Aorta (tissue), 5 donors: ENCODE data around the gene KIAA0586. TPM values are rescaled to one million over a fixed set of nuclear protein-coding genes. Genes with fewer than 3 reads are reported as not detected.

Experiments
- ATAC-seq: fragments of 200-7000 bp; cut with Tn5 transposase; one replicate; pipeline ENCODE4 v1.9.1; 2022; ENCODE audit warnings: moderate library complexity; ENCODE audit not compliant: low FRiP score
- DNase-seq, 2 donors: peaks; one replicate each; pipeline ENCODE4 v3.0.0-alpha.2; 2020
- H3K27ac ChIP-seq, 2 donors: one replicate each; pipeline ENCODE4 v1.5.1; 2013; ENCODE audit warnings: low read length in 2 of 2, mild to moderate bottlenecking in 2 of 2, moderate library complexity in 2 of 2, control low read depth in 1 of 2, inconsistent platforms in 1 of 2, low read depth in 1 of 2
- H3K27me3 ChIP-seq, 2 donors: one replicate each; pipeline ENCODE4 v1.6.1; 2013; ENCODE audit warnings: control low read depth in 1 of 2, low read length in 1 of 2, mild to moderate bottlenecking in 1 of 2, moderate library complexity in 1 of 2; ENCODE audit not compliant: insufficient read depth in 2 of 2, control insufficient read depth in 1 of 2
- H3K36me3 ChIP-seq, 2 donors: one replicate each; pipeline ENCODE4 v1.6.1; 2013; ENCODE audit warnings: control low read depth in 1 of 2, low read length in 1 of 2, mild to moderate bottlenecking in 1 of 2; ENCODE audit not compliant: insufficient read depth in 2 of 2, control insufficient read depth in 1 of 2
- H3K4me1 ChIP-seq, 2 donors: one replicate each; pipeline ENCODE4 v1.6.1; 2013; ENCODE audit warnings: low read length in 2 of 2, control low read depth in 1 of 2, mild to moderate bottlenecking in 1 of 2, moderate library complexity in 1 of 2; ENCODE audit not compliant: insufficient read depth in 2 of 2, control insufficient read depth in 1 of 2
- H3K4me3 ChIP-seq, 2 donors: one replicate each; pipeline ENCODE4 v1.5.1; 2013; ENCODE audit warnings: low read length in 2 of 2, control low read depth in 1 of 2, mild to moderate bottlenecking in 1 of 2
- H3K9me3 ChIP-seq: one replicate; pipeline ENCODE4 v1.6.1; 2013; ENCODE audit warnings: mild to moderate bottlenecking, low read length; ENCODE audit not compliant: control insufficient read depth
- WGBS, 2 donors: extraction: QIAGEN DNeasy Blood & Tissue Kit; methylation state at CpG; one replicate each; pipeline ENCODE4 v1.1.7; 2013; 5-methylcytosine and 5-hydroxymethylcytosine counted together
- intact Hi-C, 2 donors: fragments of 100-400 bp; cut with DNase I; formaldehyde crosslinking; loops; one replicate each; pipeline versions ENCODE4 v1.14.2 to v1.15.0; 2022
- polyA plus RNA-seq, 2 donors: library from polyadenylated mRNA; stranded (reverse); fragments of 200-250 nt; gene quantifications; one replicate each; pipeline ENCODE4 v1.2.3, GENCODE V29; 2013
- total RNA-seq, 2 donors: library from RNA; stranded (reverse); fragmentation: NEBNext Ultra II Directional; extraction: Animal tissue kit (Norgen Biotek cat#: 25700); gene quantifications; one replicate each; pipeline ENCODE4 v1.2.1, GENCODE V29; 2021
- donor health status: healthy with polysubstance abuse.
- donor health status: Bipolar disorder and iron deficiency.
- donor health status: DM: no; HTN: no; CAD: no.
- donor health status: DM: no; HTN: no; CAD: no.
- donor health status: DM: yes; HTN: yes; CAD: no.

KIAA0586 gene
- total and polyA plus RNA-seq, 4 donors: 2.8 to 25.1 (median 13.6) TPM

- Histone ChIP-seq H3K4me1 (peaks cover 0 to 2% of the 10 kb centered on the region in 2 donors), H3K9me3 (no peaks in the 10 kb centered on the region), H3K27ac (no peak overlapping the region), H3K27me3 (no peaks in the 10 kb centered on the region), H3K36me3 (peaks cover 0 to 3% of the 10 kb centered on the region in 2 donors), H3K4me3 (no peak overlapping the region)
- ATAC-seq (no peak), DNase-seq (no peak)
- WGBS, 2 donors: 12 to 18% methylated on average over 5 of the region's 5 CpGs
- intact Hi-C loops: no loop called here
These were observed 17.1 kb downstream of the KIAA0586 start for GRCh38 chr14:58444627-58445026.

DNA sequence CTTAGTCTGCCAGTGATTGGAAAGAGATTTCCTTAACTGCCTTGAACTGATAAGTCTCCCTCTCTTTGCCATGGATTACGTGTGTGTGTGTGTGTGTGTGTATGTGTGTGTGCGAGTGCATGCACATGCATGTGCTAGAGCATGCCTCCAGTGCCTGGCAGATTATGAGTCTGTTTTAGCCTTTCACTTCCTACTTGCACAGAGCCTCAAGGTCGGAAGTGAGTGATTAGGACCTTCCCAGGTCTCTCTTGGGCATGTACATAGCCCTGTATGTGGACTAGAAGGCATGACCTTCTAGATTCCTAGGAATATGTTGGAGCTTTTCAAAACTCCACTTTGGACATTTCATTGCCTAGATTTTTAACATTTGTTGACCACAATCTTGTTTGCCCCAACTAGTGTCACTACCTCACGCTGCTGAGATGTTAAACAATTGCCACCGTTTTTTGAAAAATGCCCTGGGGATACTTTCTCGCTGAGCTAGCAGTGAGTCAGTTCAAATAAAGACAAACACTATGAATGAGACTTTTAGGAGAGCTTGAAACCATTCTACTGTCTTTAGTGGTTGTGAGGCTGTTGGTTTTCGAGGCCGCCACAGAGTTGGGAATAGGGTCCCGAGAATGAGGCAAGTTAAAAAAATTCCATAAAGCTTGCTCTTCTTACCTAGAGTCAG is 28.2 kb downstream of the KIAA0586 start:
- 89 to 92% methylated on average over 9 of the region's 9 CpGs for WGBS, 2 donors
- DNase-seq: no peak

DNA sequence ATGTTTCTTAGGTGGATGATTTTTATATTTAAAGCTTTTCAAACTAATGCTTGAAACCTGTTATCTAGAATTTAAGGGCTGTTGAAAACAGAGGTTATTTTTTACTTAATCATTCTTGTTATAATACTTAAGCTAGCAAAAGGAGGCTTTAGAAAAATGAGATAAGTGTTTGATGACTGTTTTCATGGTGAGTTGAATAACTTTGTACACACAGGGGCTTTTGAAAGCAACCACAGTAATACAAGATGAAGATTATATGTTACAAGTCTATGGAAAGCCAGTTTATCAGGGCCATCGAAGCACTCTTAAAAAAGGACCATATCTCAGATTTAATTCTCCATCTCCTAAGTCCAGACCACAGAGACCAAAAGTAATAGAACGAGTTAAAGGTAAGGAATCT is 33.3 kb downstream of the KIAA0586 start:
- intact Hi-C loops: no loop called here
- WGBS, 2 donors: 90 to 92% methylated on average over 2 of the region's 2 CpGs
- Histone ChIP-seq H3K27ac (no peak overlapping the region), H3K36me3 (no peaks in the 10 kb centered on the region), H3K9me3 (no peaks in the 10 kb centered on the region), H3K27me3 (no peaks in the 10 kb centered on the region), H3K4me1 (no peaks in the 10 kb centered on the region), H3K4me3 (no peak overlapping the region)
- DNase-seq (no peak), ATAC-seq (no peak)

More for the DNA sequence above, 28.2 kb downstream of the KIAA0586 start:
- H3K27ac ChIP-seq: no peak overlapping the region
- H3K27me3 ChIP-seq: no peaks in the 10 kb centered on the region
- intact Hi-C loops: no loop called here
- ATAC-seq: no peak
- no peaks in the 10 kb centered on the region for H3K4me1 ChIP-seq
- no peaks in the 10 kb centered on the region for H3K9me3 ChIP-seq
- peaks cover 0 to 2% of the 10 kb centered on the region in 2 donors for H3K36me3 ChIP-seq
- H3K4me3 ChIP-seq: no peak overlapping the region

DNA sequence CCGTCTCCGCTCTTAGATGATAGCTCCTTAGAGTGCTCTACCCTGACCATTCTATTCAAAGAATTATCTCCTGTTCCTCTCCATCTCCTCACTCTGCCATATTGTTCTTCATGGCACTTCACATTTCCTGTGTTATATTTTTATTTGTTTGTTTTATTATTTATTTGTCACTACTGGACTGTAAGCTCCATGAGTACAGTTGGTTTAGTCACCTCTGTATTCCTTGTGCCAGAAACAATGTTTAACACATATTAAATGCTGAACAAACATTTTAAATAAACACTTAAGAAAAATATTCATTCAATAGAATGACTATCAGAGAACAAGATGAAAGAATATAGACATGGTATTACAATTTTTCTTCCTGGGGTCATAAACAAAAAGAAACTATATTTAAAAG is 35.6 kb downstream of the KIAA0586 start:
- WGBS, 2 donors: 97% methylated on average over 2 of the region's 2 CpGs
- intact Hi-C loops: no loop called here
- Histone ChIP-seq H3K4me3 (no peak overlapping the region), H3K36me3 (peaks cover 2 to 3% of the 10 kb centered on the region in 2 donors), H3K27me3 (no peaks in the 10 kb centered on the region), H3K27ac (no peak overlapping the region), H3K4me1 (no peaks in the 10 kb centered on the region), H3K9me3 (no peaks in the 10 kb centered on the region)
- DNase-seq: no peak
- ATAC-seq: no peak

DNA sequence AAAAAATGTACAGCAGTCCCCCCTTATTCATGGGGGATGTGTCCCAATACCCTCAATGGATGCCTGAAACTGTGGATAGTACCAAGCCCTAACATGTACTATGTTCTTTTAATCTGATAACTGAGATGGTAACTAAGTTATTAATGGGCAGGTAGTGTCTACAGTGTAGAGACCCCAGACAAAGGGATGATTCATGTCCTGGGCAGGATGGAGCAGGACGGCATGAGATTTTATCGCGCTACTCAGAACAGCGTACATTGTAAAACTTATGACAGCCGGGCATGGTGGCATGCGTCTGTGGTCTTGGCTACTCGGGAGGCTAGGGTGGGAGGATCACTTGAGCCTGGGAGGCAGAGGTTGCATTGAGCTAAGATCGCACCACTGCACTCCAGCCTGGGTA is 37.1 kb downstream of the KIAA0586 start:
- intact Hi-C loops: no loop called here
- 97 to 98% methylated on average over 8 of the region's 8 CpGs for WGBS, 2 donors
- no peak for ATAC-seq

DNA sequence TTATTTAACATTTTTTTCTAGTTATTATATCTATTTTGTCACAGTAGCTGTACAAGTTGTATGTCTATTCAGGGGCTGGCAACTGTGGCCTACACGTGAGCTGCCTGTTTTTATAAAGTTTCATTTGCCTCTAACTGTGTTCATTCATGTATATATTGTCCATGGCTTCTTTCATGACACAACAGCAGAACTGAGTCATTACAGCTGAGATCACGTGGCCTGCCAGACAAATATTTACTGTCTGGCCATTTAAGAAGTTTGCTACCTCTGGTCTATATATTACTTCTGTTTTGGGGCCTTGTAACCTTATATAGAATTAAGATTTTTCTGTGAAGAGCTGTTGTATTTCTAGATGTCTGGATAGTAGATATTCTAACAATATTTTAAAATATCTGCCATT is 37.9 kb downstream of the KIAA0586 start:
- no peak for ATAC-seq
- Histone ChIP-seq H3K9me3 (no peaks in the 10 kb centered on the region), H3K4me3 (no peak overlapping the region), H3K36me3 (peaks cover 7 to 8% of the 10 kb centered on the region in 2 donors), H3K27me3 (no peaks in the 10 kb centered on the region), H3K4me1 (no peaks in the 10 kb centered on the region), H3K27ac (no peak overlapping the region)
- intact Hi-C loops: no loop called here
- no peak for DNase-seq
- WGBS, 2 donors: 65 to 70% methylated on average over 2 of the region's 2 CpGs

More for the DNA sequence above, 37.1 kb downstream of the KIAA0586 start:
- Histone ChIP-seq H3K36me3 (peaks cover 7 to 8% of the 10 kb centered on the region in 2 donors), H3K9me3 (no peaks in the 10 kb centered on the region), H3K27me3 (no peaks in the 10 kb centered on the region), H3K4me3 (no peak overlapping the region), H3K27ac (no peak overlapping the region), H3K4me1 (no peaks in the 10 kb centered on the region)
- DNase-seq: no peak

- no peaks in the 10 kb centered on the region for H3K4me1 ChIP-seq
- H3K27me3 ChIP-seq: no peaks in the 10 kb centered on the region
- no peak for ATAC-seq
- no peak overlapping the region for H3K4me3 ChIP-seq
- no peak for DNase-seq
- no peaks in the 10 kb centered on the region for H3K9me3 ChIP-seq
- intact Hi-C loops: no loop called here
- H3K27ac ChIP-seq: no peak overlapping the region
- 90 to 93% methylated on average over 1 of the region's 1 CpG for WGBS, 2 donors
- H3K36me3 ChIP-seq: peaks cover 7 to 8% of the 10 kb centered on the region in 2 donors
These were observed 38.9 kb downstream of the KIAA0586 start for GRCh38 chr14:58466459-58466858.

- intact Hi-C loops: no loop called here
- no peaks in the 10 kb centered on the region for H3K9me3 ChIP-seq
- H3K4me3 ChIP-seq: no peak overlapping the region
- H3K27me3 ChIP-seq: no peaks in the 10 kb centered on the region
- WGBS, 2 donors: 88 to 92% methylated on average over 2 of the region's 2 CpGs
- H3K27ac ChIP-seq: no peak overlapping the region
- peaks cover 7 to 8% of the 10 kb centered on the region in 2 donors for H3K36me3 ChIP-seq
- no peaks in the 10 kb centered on the region for H3K4me1 ChIP-seq
- ATAC-seq (no peak), DNase-seq (no peak)
These were observed 40.1 kb downstream of the KIAA0586 start for GRCh38 chr14:58467575-58467974.

DNA sequence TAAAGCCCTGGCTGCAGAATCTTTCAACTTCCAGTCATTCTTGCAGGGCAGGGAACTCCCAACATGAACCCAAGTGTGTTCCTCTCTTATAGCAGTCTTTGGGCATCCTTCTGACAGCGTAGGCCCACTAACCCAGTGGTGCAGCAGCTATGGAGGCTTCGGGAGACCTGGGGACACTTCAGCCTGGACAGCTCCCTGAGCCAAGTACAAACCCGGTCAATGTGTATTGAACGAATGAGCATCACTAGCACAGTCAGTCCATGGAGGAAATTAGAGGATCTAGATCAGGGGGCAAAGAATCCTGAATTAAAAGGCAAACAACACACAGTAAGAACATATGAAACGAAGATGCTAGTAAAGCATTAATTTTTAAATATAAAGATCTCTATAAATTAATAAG is 41.8 kb downstream of the KIAA0586 start:
- no peak for ATAC-seq
- peaks cover 7 to 8% of the 10 kb centered on the region in 2 donors for H3K36me3 ChIP-seq
- 86 to 90% methylated on average over 5 of the region's 5 CpGs for WGBS, 2 donors

More for the DNA sequence above, 41.8 kb downstream of the KIAA0586 start:
- intact Hi-C loops: no loop called here
- Histone ChIP-seq H3K4me3 (no peak overlapping the region), H3K27ac (no peak overlapping the region), H3K27me3 (no peaks in the 10 kb centered on the region), H3K4me1 (no peaks in the 10 kb centered on the region), H3K9me3 (no peaks in the 10 kb centered on the region)
- DNase-seq: no peak
